Neural cell (in vitro differentiated cells): ENCODE data around the gene LYPD6. TPM values are rescaled to one million over a fixed set of nuclear protein-coding genes. Genes with fewer than 3 reads are reported as not detected.

Source experiments
- H2AFZ ChIP-seq: fragments of 200-600, 300-800 bp; sonication (generic), shearing (Covaris generic); 2 replicates; pipeline ENCODE4 v1.6.0; 2014; ENCODE audit warnings: low read depth, mild to moderate bottlenecking, antibody characterized with exemption, low read length, moderate library complexity
- H3F3A ChIP-seq: fragments of 200-600 bp; shearing (Covaris generic); 2 replicates; pipeline ENCODE4 v1.6.1; 2016; ENCODE audit warnings: mild to moderate bottlenecking, moderate library complexity, mixed read lengths, antibody characterized with exemption, low read length; ENCODE audit not compliant: insufficient read depth, poor library complexity, severe bottlenecking
- H3K27ac ChIP-seq: fragments of 200-600, 300-800 bp; sonication (generic), shearing (Covaris generic); 2 replicates; pipeline ENCODE4 v1.5.1; 2014; ENCODE audit warnings: mild to moderate bottlenecking, low read length, moderate library complexity
- H3K27me3 ChIP-seq: fragments of 300-800, 200-600 bp; sonication (generic), shearing (Covaris generic); 2 replicates; pipeline ENCODE4 v1.6.0; 2014; ENCODE audit warnings: mild to moderate bottlenecking, low read depth, low read length, moderate library complexity; ENCODE audit not compliant: insufficient read depth
- H3K36me3 ChIP-seq: fragments of 300-800, 200-600 bp; sonication (generic), shearing (Covaris generic); 2 replicates; pipeline ENCODE4 v1.5.1; 2014; ENCODE audit warnings: mild to moderate bottlenecking, antibody characterized with exemption, low read length, moderate library complexity; ENCODE audit not compliant: insufficient read depth
- H3K4me2 ChIP-seq: fragments of 300-800, 200-600 bp; sonication (generic), shearing (Covaris generic); 2 replicates; pipeline ENCODE4 v1.6.0; 2014; ENCODE audit warnings: mild to moderate bottlenecking, low read length
- H3K4me3 ChIP-seq: fragments of 300-800, 200-600 bp; sonication (generic), shearing (Covaris generic); 2 replicates; pipeline ENCODE4 v1.5.1; 2014; ENCODE audit warnings: mild to moderate bottlenecking, low read length, moderate library complexity
- H3K79me2 ChIP-seq: fragments of 200-600 bp; shearing (Covaris generic); replicated peaks from 2 replicates; pipeline ENCODE4 v1.6.0; 2014; ENCODE audit warnings: mild to moderate bottlenecking, low read length, moderate library complexity; ENCODE audit not compliant: insufficient read depth
- H3K9ac ChIP-seq: fragments of 300-800, 200-600 bp; sonication (generic), shearing (Covaris generic); 2 replicates; pipeline ENCODE4 v1.6.1; 2016; ENCODE audit warnings: mild to moderate bottlenecking, low read length, mixed read lengths
- H3K9me2 ChIP-seq: fragments of 200-600 bp; shearing (Covaris generic); 2 replicates; pipeline ENCODE4 v1.6.1; 2016; ENCODE audit warnings: mild to moderate bottlenecking, low read length, mixed read lengths; ENCODE audit not compliant: insufficient read depth
- H3K9me3 ChIP-seq: fragments of 200-600, 300-800 bp; sonication (generic), shearing (Covaris generic); 2 replicates; pipeline ENCODE4 v1.6.1; 2016; ENCODE audit warnings: mild to moderate bottlenecking, mixed run types, low read length, moderate library complexity, mixed read lengths
- H4K20me1 ChIP-seq: fragments of 200-600 bp; shearing (Covaris generic); 2 replicates; pipeline ENCODE4 v1.6.1; 2016; ENCODE audit warnings: mild to moderate bottlenecking, mixed run types; ENCODE audit not compliant: insufficient read depth
- EP300 ChIP-seq: fragments of 450-650 bp; conservative IDR thresholded peaks from 2 replicates; pipeline ENCODE4 v1.6.1; 2014; ENCODE audit warnings: antibody characterized with exemption, mild to moderate bottlenecking, moderate library complexity; ENCODE audit not compliant: poor library complexity, severe bottlenecking
- EZH2 ChIP-seq: fragments of 200-600, 300-800 bp; shearing (Covaris generic), sonication (generic); IDR thresholded peaks from 2 replicates; pipeline ENCODE4 v1.6.1; 2014; ENCODE audit warnings: antibody characterized with exemption, low read length, borderline replicate concordance, mild to moderate bottlenecking; ENCODE audit not compliant: insufficient read depth, poor library complexity, severe bottlenecking
- MXI1 ChIP-seq: fragments of 450-650 bp; conservative IDR thresholded peaks from 2 replicates; pipeline ENCODE4 v1.6.1; 2014; ENCODE audit warnings: antibody characterized with exemption, mild to moderate bottlenecking; ENCODE audit not compliant: poor library complexity, severe bottlenecking
- POLR2AphosphoS5 ChIP-seq: IDR thresholded peaks from 2 replicates; pipeline ENCODE4 v1.6.1; 2012
- RAD21 ChIP-seq: fragments of 450-650 bp; conservative IDR thresholded peaks from 2 replicates; pipeline ENCODE4 v1.6.1; 2014; ENCODE audit warnings: antibody characterized with exemption, mild to moderate bottlenecking, moderate library complexity
- SMC3 ChIP-seq: fragments of 450-650 bp; conservative IDR thresholded peaks from 2 replicates; pipeline ENCODE4 v1.6.1; 2014; ENCODE audit warnings: antibody characterized with exemption, mild to moderate bottlenecking, moderate library complexity; ENCODE audit not compliant: poor library complexity
- TAF1 ChIP-seq: IDR thresholded peaks from 2 replicates; pipeline ENCODE4 v1.6.1; 2012; ENCODE audit warnings: low read depth
- polyA plus RNA-seq: library from polyadenylated mRNA; depleted of rRNA; stranded (reverse); fragments of >200 nt; gene quantifications from 2 replicates; pipeline ENCODE4 v1.2.3, GENCODE V29; 2014
- TF ChIP-seq, protein P1 (sequence below): IDR thresholded peaks from 2 replicates; pipeline ENCODE4 v1.6.1; 2012; ENCODE audit warnings: borderline replicate concordance
- TF ChIP-seq, protein P2 (sequence below): fragments of 450-650 bp; IDR thresholded peaks from 2 replicates; pipeline ENCODE4 v1.5.1; 2014; ENCODE audit warnings: antibody characterized with exemption, mild to moderate bottlenecking, moderate library complexity; ENCODE audit not compliant: poor library complexity, severe bottlenecking

LYPD6 gene
- polyA plus RNA-seq, 1 donor from 2014 or later: 2.3 TPM

DNA sequence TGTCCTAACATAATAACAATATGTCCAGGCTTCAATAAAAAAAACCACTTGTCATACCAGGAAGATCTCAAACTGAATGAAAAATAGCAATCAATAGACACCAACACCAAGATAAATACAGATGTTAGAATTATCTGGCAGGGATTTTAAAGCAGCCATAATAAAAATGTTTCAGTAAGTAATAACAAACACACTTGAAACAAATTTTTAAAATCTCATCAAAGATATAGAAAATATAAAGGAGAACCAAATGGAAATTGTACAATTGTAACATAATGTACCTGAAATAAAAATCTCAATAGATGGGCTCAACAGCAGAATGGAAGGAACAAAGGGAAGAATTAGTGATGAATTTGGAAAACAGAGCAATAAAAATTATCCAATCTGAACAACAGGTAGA, 128.1 kb downstream of the LYPD6 start:
- H3K9me2 ChIP-seq: no peaks in the 10 kb centered on the region
- H3K27me3 ChIP-seq: no peaks in the 10 kb centered on the region
- no peak for TF ChIP-seq MXI1
- TF ChIP-seq EZH2: no peak
- TF ChIP-seq SMC3: no peak
- TF ChIP-seq, protein P1, sequence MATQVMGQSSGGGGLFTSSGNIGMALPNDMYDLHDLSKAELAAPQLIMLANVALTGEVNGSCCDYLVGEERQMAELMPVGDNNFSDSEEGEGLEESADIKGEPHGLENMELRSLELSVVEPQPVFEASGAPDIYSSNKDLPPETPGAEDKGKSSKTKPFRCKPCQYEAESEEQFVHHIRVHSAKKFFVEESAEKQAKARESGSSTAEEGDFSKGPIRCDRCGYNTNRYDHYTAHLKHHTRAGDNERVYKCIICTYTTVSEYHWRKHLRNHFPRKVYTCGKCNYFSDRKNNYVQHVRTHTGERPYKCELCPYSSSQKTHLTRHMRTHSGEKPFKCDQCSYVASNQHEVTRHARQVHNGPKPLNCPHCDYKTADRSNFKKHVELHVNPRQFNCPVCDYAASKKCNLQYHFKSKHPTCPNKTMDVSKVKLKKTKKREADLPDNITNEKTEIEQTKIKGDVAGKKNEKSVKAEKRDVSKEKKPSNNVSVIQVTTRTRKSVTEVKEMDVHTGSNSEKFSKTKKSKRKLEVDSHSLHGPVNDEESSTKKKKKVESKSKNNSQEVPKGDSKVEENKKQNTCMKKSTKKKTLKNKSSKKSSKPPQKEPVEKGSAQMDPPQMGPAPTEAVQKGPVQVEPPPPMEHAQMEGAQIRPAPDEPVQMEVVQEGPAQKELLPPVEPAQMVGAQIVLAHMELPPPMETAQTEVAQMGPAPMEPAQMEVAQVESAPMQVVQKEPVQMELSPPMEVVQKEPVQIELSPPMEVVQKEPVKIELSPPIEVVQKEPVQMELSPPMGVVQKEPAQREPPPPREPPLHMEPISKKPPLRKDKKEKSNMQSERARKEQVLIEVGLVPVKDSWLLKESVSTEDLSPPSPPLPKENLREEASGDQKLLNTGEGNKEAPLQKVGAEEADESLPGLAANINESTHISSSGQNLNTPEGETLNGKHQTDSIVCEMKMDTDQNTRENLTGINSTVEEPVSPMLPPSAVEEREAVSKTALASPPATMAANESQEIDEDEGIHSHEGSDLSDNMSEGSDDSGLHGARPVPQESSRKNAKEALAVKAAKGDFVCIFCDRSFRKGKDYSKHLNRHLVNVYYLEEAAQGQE: no peak
- TF ChIP-seq, protein P2, sequence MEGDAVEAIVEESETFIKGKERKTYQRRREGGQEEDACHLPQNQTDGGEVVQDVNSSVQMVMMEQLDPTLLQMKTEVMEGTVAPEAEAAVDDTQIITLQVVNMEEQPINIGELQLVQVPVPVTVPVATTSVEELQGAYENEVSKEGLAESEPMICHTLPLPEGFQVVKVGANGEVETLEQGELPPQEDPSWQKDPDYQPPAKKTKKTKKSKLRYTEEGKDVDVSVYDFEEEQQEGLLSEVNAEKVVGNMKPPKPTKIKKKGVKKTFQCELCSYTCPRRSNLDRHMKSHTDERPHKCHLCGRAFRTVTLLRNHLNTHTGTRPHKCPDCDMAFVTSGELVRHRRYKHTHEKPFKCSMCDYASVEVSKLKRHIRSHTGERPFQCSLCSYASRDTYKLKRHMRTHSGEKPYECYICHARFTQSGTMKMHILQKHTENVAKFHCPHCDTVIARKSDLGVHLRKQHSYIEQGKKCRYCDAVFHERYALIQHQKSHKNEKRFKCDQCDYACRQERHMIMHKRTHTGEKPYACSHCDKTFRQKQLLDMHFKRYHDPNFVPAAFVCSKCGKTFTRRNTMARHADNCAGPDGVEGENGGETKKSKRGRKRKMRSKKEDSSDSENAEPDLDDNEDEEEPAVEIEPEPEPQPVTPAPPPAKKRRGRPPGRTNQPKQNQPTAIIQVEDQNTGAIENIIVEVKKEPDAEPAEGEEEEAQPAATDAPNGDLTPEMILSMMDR: no peak
- TF ChIP-seq EP300: no peak
- TF ChIP-seq POLR2AphosphoS5: no peak
- no peak for TF ChIP-seq RAD21
- no peak for TF ChIP-seq TAF1
- H4K20me1 ChIP-seq: no peaks in the 10 kb centered on the region
- H3K79me2 ChIP-seq: no peaks in the 10 kb centered on the region
- H3K9me3 ChIP-seq: no peaks in the 10 kb centered on the region
- no peak overlapping the region for H3K4me3 ChIP-seq
- no peak overlapping the region for H3K9ac ChIP-seq
- no peaks in the 10 kb centered on the region for H3K36me3 ChIP-seq
- no peak overlapping the region for H2AFZ ChIP-seq
- H3F3A ChIP-seq: no peaks in the 10 kb centered on the region
- H3K4me2 ChIP-seq: no peak overlapping the region
- no peak overlapping the region for H3K27ac ChIP-seq

DNA sequence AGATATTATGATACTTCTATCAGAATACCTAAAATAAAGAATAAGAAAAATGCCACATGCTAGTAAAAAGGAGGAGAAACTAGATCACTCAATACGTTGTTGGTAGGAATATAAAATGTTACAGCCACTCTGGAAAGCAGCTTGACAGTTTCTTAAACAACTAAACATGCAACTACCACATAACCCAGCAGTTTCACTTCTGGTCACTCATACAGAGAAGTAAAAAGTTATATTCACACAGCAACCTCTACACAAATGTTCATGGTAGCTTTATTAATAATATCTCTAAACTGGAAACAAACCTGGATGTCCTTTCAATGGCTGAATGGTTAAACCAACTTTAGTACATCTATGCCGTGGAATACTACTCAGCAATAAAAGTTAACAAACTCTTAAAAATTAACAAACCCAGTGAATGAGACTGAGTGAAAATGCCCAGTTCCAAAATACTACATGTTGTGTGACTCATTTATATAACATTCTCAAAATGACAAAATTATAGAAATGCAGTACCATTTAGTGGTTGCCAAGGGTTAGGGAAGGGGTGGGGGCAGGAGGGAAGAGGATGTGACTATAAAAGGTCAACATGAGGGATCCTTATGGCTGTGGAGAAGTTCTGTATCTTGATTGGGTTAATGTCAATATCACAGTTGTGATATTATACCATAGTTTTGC, 133.1 kb downstream of the LYPD6 start:
- H3K27me3 ChIP-seq: no peaks in the 10 kb centered on the region
- no peak overlapping the region for H3K4me3 ChIP-seq
- no peaks in the 10 kb centered on the region for H4K20me1 ChIP-seq
- H3K9me2 ChIP-seq: no peaks in the 10 kb centered on the region
- no peak overlapping the region for H2AFZ ChIP-seq
- no peak overlapping the region for H3K27ac ChIP-seq
- H3K36me3 ChIP-seq: no peaks in the 10 kb centered on the region
- TF ChIP-seq TAF1: no peak
- no peak for TF ChIP-seq RAD21
- no peak for TF ChIP-seq MXI1
- no peak for TF ChIP-seq EP300
- TF ChIP-seq, protein P2: no peak
- no peak for TF ChIP-seq POLR2AphosphoS5
- no peak for TF ChIP-seq SMC3
- TF ChIP-seq EZH2: no peak
- TF ChIP-seq, protein P1: no peak
- H3K79me2 ChIP-seq: no peaks in the 10 kb centered on the region
- H3K4me2 ChIP-seq: no peak overlapping the region
- H3F3A ChIP-seq: no peaks in the 10 kb centered on the region
- H3K9ac ChIP-seq: no peak overlapping the region
- H3K9me3 ChIP-seq: no peaks in the 10 kb centered on the region
